ENCODE data around the gene TRAF3IP1. TPM values are rescaled to one million over a fixed set of nuclear protein-coding genes. Genes with fewer than 3 reads are reported as not detected.

The TRAF3IP1 gene
- total and polyA plus RNA-seq, 2 of the 13 experiments (the other 11 are each of a cell fraction or from before 2014, with no cell fraction given), result 4.1 to 12.9 TPM

- TF ChIP-seq NFKB2 (CRISPR knock-in tag; IDR thresholded peaks at IDR 0.05; ENCODE audit: borderline replicate concordance) (peak; percentile 65; the same call in 1 of the 2 replicates), ARHGAP35 (CRISPR knock-in tag; IDR thresholded peaks at IDR 0.05; ENCODE audit: borderline replicate concordance) (no peak), SAP130 (CRISPR knock-in tag; IDR thresholded peaks at IDR 0.05; ENCODE audit: low read depth) (peak; percentile 69), FOXM1 (CRISPR knock-in tag; IDR thresholded peaks at IDR 0.05) (no peak), ZNF367 (CRISPR knock-in tag; IDR thresholded peaks at IDR 0.05; ENCODE audit: borderline replicate concordance) (no peak), ZHX1 (CRISPR knock-in tag; IDR thresholded peaks at IDR 0.05; ENCODE audit: low read depth) (no peak), SMYD3 (CRISPR knock-in tag; IDR thresholded peaks at IDR 0.05) (no peak), ZBED4 (CRISPR knock-in tag; IDR thresholded peaks at IDR 0.05; ENCODE audit: borderline replicate concordance) (peak; percentile 50; the same call in 1 of the 2 replicates), KMT2A (CRISPR knock-in tag; IDR thresholded peaks at IDR 0.05) (peak; percentile 67), HNF4G (IDR thresholded peaks at IDR 0.05; ENCODE audit: borderline replicate concordance, low read depth, low read length) (peak; percentile 94), HNF4G (CRISPR knock-in tag; IDR thresholded peaks at IDR 0.05; ENCODE audit: borderline replicate concordance, low read depth) (peak; percentile 84; the same call in 1 of the 2 replicates), ZNF704 (CRISPR knock-in tag; IDR thresholded peaks at IDR 0.05; ENCODE audit: borderline replicate concordance) (0 out of 2 replicates have a peak, but pooled peaks have one; percentile 60), GTF3A (CRISPR knock-in tag; conservative IDR thresholded peaks at IDR 0.05) (no peak), ZNF430 (CRISPR knock-in tag; IDR thresholded peaks at IDR 0.05) (no peak), ZNF710 (CRISPR knock-in tag; IDR thresholded peaks at IDR 0.05; ENCODE audit: borderline replicate concordance) (no peak), TFE3 (CRISPR knock-in tag; IDR thresholded peaks at IDR 0.05) (no peak), NR1H2 (CRISPR knock-in tag; IDR thresholded peaks at IDR 0.05; ENCODE audit: borderline replicate concordance, low read depth) (0 out of 2 replicates have a peak, but pooled peaks have one; percentile 48)
Observed at GRCh38 chr2:238403632-238404405, 83.5 kb downstream of the TRAF3IP1 start (continued).
